Measurements from ENCODE around the gene OR1K1.
A peak's percentile ranks its signal among the peaks of the same experiment; 100 is the strongest.
"Not testable (repeated sequence)": the region's sequence is repeated elsewhere in the genome, so short reads cannot be mapped to it uniquely, and the experiment has no call there.

OR1K1 gene

DNA sequence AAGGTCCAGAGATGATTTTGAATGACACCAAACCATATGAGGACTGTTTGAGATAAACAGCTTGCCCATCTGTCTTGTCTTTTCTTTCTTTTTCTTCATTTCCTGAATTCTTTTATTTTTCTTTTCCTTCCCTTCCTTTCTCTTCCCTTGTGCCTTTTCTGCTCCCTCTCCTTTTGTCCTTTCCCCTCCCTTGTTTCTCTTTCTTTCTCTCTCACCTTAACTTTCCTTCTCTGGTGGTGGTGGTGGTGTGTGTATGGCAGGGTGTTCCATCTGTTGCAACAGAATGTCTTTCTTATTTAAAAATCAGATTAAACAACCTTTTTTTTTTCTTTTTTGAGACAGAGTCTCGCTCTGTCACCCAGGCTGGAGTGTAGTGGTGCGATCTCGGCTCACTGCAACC, 32.3 kb downstream of the OR1K1 start:
- TF ChIP-seq, protein P1, sequence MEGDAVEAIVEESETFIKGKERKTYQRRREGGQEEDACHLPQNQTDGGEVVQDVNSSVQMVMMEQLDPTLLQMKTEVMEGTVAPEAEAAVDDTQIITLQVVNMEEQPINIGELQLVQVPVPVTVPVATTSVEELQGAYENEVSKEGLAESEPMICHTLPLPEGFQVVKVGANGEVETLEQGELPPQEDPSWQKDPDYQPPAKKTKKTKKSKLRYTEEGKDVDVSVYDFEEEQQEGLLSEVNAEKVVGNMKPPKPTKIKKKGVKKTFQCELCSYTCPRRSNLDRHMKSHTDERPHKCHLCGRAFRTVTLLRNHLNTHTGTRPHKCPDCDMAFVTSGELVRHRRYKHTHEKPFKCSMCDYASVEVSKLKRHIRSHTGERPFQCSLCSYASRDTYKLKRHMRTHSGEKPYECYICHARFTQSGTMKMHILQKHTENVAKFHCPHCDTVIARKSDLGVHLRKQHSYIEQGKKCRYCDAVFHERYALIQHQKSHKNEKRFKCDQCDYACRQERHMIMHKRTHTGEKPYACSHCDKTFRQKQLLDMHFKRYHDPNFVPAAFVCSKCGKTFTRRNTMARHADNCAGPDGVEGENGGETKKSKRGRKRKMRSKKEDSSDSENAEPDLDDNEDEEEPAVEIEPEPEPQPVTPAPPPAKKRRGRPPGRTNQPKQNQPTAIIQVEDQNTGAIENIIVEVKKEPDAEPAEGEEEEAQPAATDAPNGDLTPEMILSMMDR (IDR thresholded peaks at IDR 0.05; ENCODE audit: borderline replicate concordance, control extremely low read depth, extremely low read depth, insufficient read depth, missing control alignments): no peak

DNA sequence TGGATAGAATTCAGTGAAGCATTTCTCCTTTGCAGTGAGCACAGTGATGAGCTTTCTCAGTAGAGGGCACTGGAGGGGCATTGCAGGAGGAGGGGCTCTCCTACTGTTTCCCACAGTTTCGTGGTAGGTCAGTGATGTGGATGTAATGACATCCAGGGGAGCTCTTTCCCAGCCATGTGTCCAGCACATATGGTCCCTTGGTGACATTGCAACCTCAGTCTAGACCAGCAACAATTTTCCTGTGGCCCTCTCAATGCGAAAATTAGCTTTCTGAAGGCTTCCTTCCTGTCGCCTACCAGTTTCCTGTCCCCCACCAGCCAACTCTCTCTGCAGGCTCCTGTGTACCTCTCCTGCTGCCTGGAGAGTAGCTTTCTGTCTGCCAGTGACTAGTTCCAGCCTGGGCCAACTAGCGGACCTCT, 35.4 kb downstream of the OR1K1 start:
- peak; percentile 55 for DNase-seq (ENCODE audit: low spot score)
- TF ChIP-seq, protein P1 (IDR thresholded peaks at IDR 0.05; ENCODE audit: borderline replicate concordance, control extremely low read depth, extremely low read depth, insufficient read depth, missing control alignments): peak; percentile 12
- in situ Hi-C loops (cut with MboI; ENCODE audit: low sequenced_read_pairs, unreplicated experiment): no loop called here

More for the DNA sequence above, 32.3 kb downstream of the OR1K1 start:
- no peak for DNase-seq (ENCODE audit: low spot score)
- in situ Hi-C loops (cut with MboI; ENCODE audit: low sequenced_read_pairs, unreplicated experiment): no loop called here

DNA sequence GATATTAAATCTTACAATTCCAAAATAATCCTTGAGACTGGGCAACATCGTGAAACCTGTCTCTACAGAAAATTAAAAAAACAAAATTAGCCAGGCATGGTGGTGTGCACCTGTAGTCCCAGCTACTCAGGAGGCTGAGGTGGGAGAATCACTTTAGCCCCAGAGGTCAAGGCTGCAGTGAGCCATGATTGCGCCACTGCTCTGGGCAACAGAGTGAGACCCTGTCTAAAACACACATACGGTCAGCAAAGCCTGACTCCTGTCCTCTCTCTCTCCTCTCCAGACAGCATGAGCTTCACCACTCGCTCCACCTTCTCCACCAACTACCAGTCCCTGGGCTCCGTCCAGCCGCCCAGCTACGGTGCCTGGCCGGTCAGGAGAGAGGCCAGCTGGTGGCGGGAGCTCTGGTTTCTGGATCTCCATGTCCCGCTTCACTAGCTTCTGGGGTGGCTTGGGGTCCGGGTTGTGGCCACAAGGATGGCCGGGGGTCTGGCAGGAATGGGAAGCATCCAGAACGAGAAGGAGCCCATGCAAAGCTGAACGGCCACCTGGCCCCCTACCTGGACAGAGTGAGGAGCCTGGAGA, 37.4 kb downstream of the OR1K1 start:
- TF ChIP-seq, protein P1 (IDR thresholded peaks at IDR 0.05; ENCODE audit: borderline replicate concordance, control extremely low read depth, extremely low read depth, insufficient read depth, missing control alignments): no peak
- in situ Hi-C loops (cut with MboI; ENCODE audit: low sequenced_read_pairs, unreplicated experiment): no loop called here
- DNase-seq (ENCODE audit: low spot score): no peak

DNA sequence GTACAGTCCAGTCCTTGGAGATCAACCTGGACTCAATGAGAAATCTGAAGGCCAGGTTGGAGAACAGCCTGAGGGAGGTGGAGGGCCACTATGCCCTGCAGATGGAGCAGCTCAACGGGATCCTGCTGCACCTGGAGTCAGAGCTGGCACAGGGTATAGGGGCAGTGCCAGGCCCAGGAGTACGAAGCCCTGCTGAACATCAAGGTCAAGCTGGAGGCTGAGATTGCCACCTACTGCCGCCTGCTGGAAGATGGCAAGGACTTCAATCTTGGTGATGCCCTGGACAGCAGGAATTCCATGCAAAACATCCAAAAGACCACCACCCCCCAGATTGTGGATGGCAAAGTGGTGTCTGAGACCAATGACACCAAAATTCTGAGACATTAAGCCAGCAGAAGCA, 38.5 kb downstream of the OR1K1 start:
- in situ Hi-C loops (cut with MboI; ENCODE audit: low sequenced_read_pairs, unreplicated experiment): not testable (repeated sequence)

DNA sequence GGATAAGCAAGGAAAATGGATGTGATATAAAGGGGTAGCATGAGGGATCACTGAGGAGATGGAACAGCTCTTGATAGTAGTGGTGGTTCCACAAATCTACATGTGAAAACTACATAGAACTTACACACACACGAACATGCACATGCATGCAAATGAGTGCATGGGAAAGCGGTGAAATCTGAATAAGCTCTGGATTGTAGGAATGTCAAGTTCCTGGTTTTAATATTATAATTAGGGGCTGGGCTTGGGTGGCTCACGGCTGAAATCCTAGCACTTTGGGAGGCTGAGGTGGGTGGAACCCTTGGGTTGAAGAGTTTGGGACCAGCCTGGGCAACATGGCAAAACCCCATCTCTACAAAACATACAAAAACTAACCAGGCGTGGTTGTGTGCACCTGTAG, 41.6 kb downstream of the OR1K1 start:
- in situ Hi-C loops (cut with MboI; ENCODE audit: low sequenced_read_pairs, unreplicated experiment): no loop called here
- no peak for DNase-seq (ENCODE audit: low spot score)
- TF ChIP-seq, protein P1 (IDR thresholded peaks at IDR 0.05; ENCODE audit: borderline replicate concordance, control extremely low read depth, extremely low read depth, insufficient read depth, missing control alignments): no peak

More for the DNA sequence above, 38.5 kb downstream of the OR1K1 start:
- DNase-seq (ENCODE audit: low spot score): not testable (repeated sequence)

DNA sequence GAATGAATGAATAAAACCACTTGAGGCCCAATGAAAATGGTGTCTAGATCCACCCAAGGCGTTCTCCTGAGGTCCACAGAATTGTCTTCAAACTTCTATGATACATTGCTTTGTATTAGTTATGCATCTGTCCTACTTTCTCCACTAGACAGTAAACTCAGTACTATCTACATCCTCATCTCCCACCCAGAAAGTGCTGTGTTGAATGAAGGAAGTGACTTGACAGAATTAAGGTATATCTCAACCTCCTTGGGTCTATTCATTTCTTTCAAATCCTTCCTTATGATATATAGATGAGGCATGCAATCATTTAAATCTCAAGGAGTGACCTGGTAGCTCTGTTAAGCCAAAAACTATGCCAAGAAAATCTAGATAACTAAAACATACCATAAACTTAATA, 44.2 kb downstream of the OR1K1 start:
- TF ChIP-seq, protein P1 (IDR thresholded peaks at IDR 0.05; ENCODE audit: borderline replicate concordance, control extremely low read depth, extremely low read depth, insufficient read depth, missing control alignments): no peak
- DNase-seq (ENCODE audit: low spot score): no peak
- in situ Hi-C loops (cut with MboI; ENCODE audit: low sequenced_read_pairs, unreplicated experiment): no loop called here

DNA sequence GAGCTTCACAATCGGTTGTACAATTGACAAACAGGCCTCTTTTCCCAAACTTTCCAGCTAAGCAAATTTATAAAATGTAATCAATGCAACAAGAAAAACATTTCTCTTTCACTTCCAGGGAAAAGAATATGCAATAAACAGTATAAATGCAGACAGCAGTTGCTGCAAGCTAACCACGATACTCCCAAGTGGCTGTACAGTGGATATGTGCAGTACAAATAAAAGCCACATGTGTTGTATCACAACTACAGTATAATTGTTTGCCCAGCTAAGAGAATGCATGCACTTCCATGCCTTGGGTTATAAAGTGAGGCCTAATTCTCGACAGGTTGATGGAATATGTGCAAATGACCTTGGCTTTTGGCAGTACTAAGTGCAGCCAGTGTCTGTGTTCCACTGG, 45.2 kb downstream of the OR1K1 start:
- in situ Hi-C loops (cut with MboI; ENCODE audit: low sequenced_read_pairs, unreplicated experiment): no loop called here
- TF ChIP-seq, protein P1 (IDR thresholded peaks at IDR 0.05; ENCODE audit: borderline replicate concordance, control extremely low read depth, extremely low read depth, insufficient read depth, missing control alignments): no peak
- no peak for DNase-seq (ENCODE audit: low spot score)

Data from GM13976 (cell line).